AG04450 (cell line): ENCODE results near the gene NEDD8. TPM values are rescaled to one million over a fixed set of nuclear protein-coding genes. Genes with fewer than 3 reads are reported as not detected.

Experiments used
- CTCF ChIA-PET: fragments of 300-600, 350-600 bp; formaldehyde crosslinking; extraction: SDS; loops from one replicate; lab custom pipeline; 2022; ENCODE audit warnings: antibody characterized with exemption, inconsistent platforms; lab: Charles Lee
- POLR2A ChIA-PET: fragments of 350-600 bp; formaldehyde crosslinking; extraction: SDS; loops from one replicate; lab custom pipeline; 2021; ENCODE audit warnings: antibody characterized with exemption, inconsistent platforms; lab: Yijun Ruan, JAX
- DNase-seq: peaks from one replicate; pipeline ENCODE4 v3.0.0-alpha.2; 2011; ENCODE audit warnings: low read depth, low spot score
- H3K27ac ChIP-seq: one replicate; pipeline ENCODE4 v1.5.1; 2012; ENCODE audit warnings: low read depth, low read length, control low read depth
- H3K27me3 ChIP-seq: one replicate; pipeline ENCODE4 v1.6.0; 2012; ENCODE audit warnings: low read length; ENCODE audit not compliant: control insufficient read depth, insufficient read depth
- H3K4me3 ChIP-seq: 2 replicates; pipeline ENCODE4 v1.5.1; 2011; ENCODE audit warnings: mild to moderate bottlenecking, low read depth, low read length, control low read depth
- H3K9me3 ChIP-seq: 2 replicates; pipeline ENCODE4 v1.5.1; 2012; ENCODE audit warnings: low read length; ENCODE audit not compliant: control insufficient read depth, insufficient read depth
- CTCF ChIP-seq: IDR thresholded peaks from 2 replicates; pipeline ENCODE4 v1.5.1; 2011; ENCODE audit warnings: low read depth, low read length, control low read depth, inconsistent platforms
- polyA plus RNA-seq: library from polyadenylated mRNA; depleted of rRNA; stranded (reverse); fragments of >200 nt; gene quantifications from 2 replicates; pipeline ENCODE4 v1.2.3, GENCODE V29; 2011

The NEDD8 gene
- polyA plus RNA-seq, 1 experiment = 363 TPM

GRCh38 chr14:24255931-24256711 lies 24.0 kb upstream of the NEDD8 start:
- TF ChIP-seq CTCF = no peak
- DNase-seq = no peak
- H3K27me3 ChIP-seq = no peaks in the 10 kb centered on the region
- no peak overlapping the region for H3K27ac ChIP-seq
- POLR2A ChIA-PET = no interaction called here
- H3K9me3 ChIP-seq = no peaks in the 10 kb centered on the region
- no peak overlapping the region for H3K4me3 ChIP-seq
- CTCF ChIA-PET = interaction anchor here (2.9 kb wide), 1 partner anchor 14 kb away, joined by 17 read pairs; the partner anchor contains the start of gene TINF2

DNA sequence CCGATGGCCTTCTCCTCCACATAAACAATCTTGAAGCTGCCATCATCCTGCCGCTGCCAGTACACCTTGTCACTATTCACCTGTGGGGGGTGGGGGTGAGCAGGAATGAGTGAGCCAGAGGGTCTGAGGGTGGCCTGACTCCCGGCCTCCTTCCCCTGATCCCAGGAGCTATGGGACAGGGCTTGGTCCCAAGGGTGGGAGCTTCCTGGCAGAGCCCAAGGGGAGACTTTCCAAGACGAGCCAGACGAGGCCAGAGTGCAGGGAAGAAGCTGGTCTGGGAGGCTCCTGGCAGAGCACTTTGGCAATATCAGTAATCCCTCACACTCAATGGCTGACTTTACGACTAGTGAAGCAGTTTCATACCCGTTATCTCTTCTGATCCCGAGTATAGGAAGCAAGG lies 23.3 kb upstream of the NEDD8 start:
- Histone ChIP-seq H3K9me3 (no peaks in the 10 kb centered on the region), H3K27me3 (no peaks in the 10 kb centered on the region), H3K27ac (no peak overlapping the region), H3K4me3 (no peak overlapping the region)
- POLR2A ChIA-PET = no interaction called here
- TF ChIP-seq CTCF = no peak
- CTCF ChIA-PET = interaction anchor here (2.9 kb wide), 1 partner anchor 13 kb away, joined by 17 read pairs; the partner anchor contains the start of gene TINF2
- DNase-seq = no peak

DNA sequence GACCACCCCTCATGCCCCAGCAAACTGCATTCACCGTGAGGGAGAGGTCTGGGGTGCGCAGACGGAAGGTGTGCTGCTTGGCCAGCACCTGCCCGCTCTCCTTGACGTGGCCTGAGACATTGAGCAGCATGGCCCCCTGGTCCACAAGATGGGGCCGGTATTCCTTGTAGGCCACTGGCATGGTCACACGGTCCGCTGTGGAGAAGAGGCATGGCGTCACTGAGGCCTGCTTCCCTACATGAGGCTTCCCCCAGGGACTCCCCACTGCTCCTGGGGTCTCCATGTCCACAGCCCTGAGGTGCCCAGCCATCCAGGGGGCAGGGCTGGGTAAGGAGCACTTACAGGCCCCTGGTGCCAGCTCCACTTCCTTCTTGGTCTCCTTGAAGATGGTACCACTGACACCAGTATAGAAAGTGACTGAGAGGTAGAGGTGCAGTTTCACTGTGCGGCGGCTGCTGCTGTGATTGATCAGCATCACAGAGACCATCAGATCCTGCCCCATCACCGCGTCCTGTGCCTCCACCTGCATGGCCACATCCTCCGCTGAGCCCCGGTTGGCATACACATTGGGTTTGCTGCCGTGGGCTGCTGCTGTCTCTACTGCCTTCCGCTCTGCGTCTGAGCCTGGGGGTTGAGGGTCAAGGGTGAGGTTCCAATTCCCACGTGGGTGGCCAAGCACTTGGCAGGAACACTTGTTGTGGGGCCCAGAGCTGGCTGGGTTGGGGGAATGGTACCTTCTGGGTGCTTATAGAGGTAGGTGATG lies 22.6 kb upstream of the NEDD8 start:
- Histone ChIP-seq H3K27me3 (no peaks in the 10 kb centered on the region), H3K27ac (no peak overlapping the region), H3K9me3 (no peaks in the 10 kb centered on the region), H3K4me3 (no peak overlapping the region)
- no peak for TF ChIP-seq CTCF
- no peak for DNase-seq
- ChIA-PET CTCF (no interaction called here), POLR2A (no interaction called here)

DNA sequence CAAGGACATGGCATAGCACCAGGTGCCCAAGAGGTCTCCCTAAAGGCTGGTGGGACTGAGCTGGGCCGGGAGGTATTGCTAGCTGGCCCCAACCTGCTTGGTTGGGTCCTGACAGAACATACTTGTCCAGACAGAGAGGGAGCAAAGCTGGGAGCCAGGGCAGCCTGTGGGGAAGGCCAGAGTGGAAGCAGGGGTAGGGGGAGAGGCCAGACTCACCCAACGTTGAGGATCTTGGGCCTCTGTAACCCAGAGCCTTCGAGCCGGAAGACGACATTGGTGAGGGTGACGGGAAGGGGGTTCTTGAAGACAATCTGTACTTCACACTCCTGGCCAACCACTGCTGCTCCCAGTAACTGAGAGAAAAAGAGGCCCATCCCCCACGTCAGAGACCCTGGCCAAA lies 21.8 kb upstream of the NEDD8 start:
- no peak for TF ChIP-seq CTCF
- ChIA-PET CTCF (interaction anchor here (1.6 kb wide), 1 partner anchor 11 kb away, joined by 5 read pairs; the partner anchor contains the start of gene TINF2), POLR2A (no interaction called here)
- no peaks in the 10 kb centered on the region for H3K9me3 ChIP-seq
- H3K27ac ChIP-seq = no peak overlapping the region
- no peak overlapping the region for H3K4me3 ChIP-seq
- no peaks in the 10 kb centered on the region for H3K27me3 ChIP-seq
- DNase-seq = no peak
